Esophagus squamous epithelium (tissue), 4 donors: ENCODE results near the gene EXPH5.

Experiments used
- CTCF ChIP-seq, 6 experiments: fragments of 450-650 bp in 4 of 6; fragments of 200-600 bp in 2 of 6; sonication (generic) in 2 of 6; IDR thresholded peaks; one replicate each; pipeline ENCODE4 v1.5.1; 2016 to 2019; ENCODE audit warnings: antibody characterized with exemption in 6 of 6, mild to moderate bottlenecking in 4 of 6, moderate library complexity in 4 of 6
- POLR2A ChIP-seq, 4 donors: fragments of 450-650 bp; IDR thresholded peaks; one replicate each; pipeline ENCODE4 v1.6.1; 2017; ENCODE audit warnings: antibody characterized with exemption in 4 of 4, mild to moderate bottlenecking in 4 of 4, moderate library complexity in 3 of 4

GRCh38 chr11:108525161-108525560, 68.4 kb downstream of the EXPH5 start:
- TF ChIP-seq CTCF (IDR thresholded peaks at IDR 0.05): no peak
- TF ChIP-seq POLR2A (IDR thresholded peaks at IDR 0.05): no peak
